ENCODE measurements around the gene RCE1. TPM values are rescaled to one million over a fixed set of nuclear protein-coding genes. Genes with fewer than 3 reads are reported as not detected.
A peak's percentile ranks its signal among the peaks of the same experiment; 100 is the strongest.

Gene RCE1
- total RNA-seq, 2 donors from 2014 or later: 26.8 to 37.9 TPM

GRCh38 chr11:66877588-66878385, 34.5 kb downstream of the RCE1 start:
- Mint-ChIP-seq H3K4me1 (ENCODE audit: low read depth in 2 of 2) (no peaks in the 10 kb centered on the region), H3K9me3 (no peaks in the 10 kb centered on the region), H3K27ac (no peak overlapping the region), H3K36me3 (no peaks in the 10 kb centered on the region), H3K4me3 (no peak overlapping the region), H3K27me3 (peaks cover 0 to 11% of the 10 kb centered on the region in 2 donors)
- ATAC-seq: no peak
- DNase-seq (ENCODE audit: low spot score): peak; percentile 42

GRCh38 chr11:66878474-66878873, 35.2 kb downstream of the RCE1 start:
- H3K27me3 Mint-ChIP-seq: peaks cover 0 to 11% of the 10 kb centered on the region in 2 donors
- no peaks in the 10 kb centered on the region for H3K36me3 Mint-ChIP-seq
- no peak overlapping the region for H3K4me3 Mint-ChIP-seq
- no peaks in the 10 kb centered on the region for H3K4me1 Mint-ChIP-seq (ENCODE audit: low read depth in 2 of 2)
- no peak for ATAC-seq
- H3K9me3 Mint-ChIP-seq: no peaks in the 10 kb centered on the region
- no peak overlapping the region for H3K27ac Mint-ChIP-seq
- DNase-seq (ENCODE audit: low spot score): peak; percentile 23

- Mint-ChIP-seq H3K27ac (no peak overlapping the region), H3K9me3 (no peaks in the 10 kb centered on the region), H3K27me3 (peaks cover 0 to 11% of the 10 kb centered on the region in 2 donors), H3K36me3 (no peaks in the 10 kb centered on the region), H3K4me1 (ENCODE audit: low read depth in 2 of 2) (no peaks in the 10 kb centered on the region), H3K4me3 (no peak overlapping the region)
- ATAC-seq (peak in 1 of 2 donors; percentile 3), DNase-seq (ENCODE audit: low spot score) (peak; percentile 52)
These were observed 35.8 kb downstream of the RCE1 start for GRCh38 chr11:66879000-66879399.

- peak; percentile 56 for DNase-seq (ENCODE audit: low spot score)
- H3K4me3 Mint-ChIP-seq: no peak overlapping the region
- no peaks in the 10 kb centered on the region for H3K4me1 Mint-ChIP-seq (ENCODE audit: low read depth in 2 of 2)
These were observed 36.3 kb downstream of the RCE1 start for GRCh38 chr11:66879583-66879982.

GRCh38 chr11:66879999-66880398, 36.8 kb downstream of the RCE1 start:
- no peak overlapping the region for H3K4me3 Mint-ChIP-seq
- no peaks in the 10 kb centered on the region for H3K9me3 Mint-ChIP-seq
- no peaks in the 10 kb centered on the region for H3K36me3 Mint-ChIP-seq
- H3K4me1 Mint-ChIP-seq (ENCODE audit: low read depth in 2 of 2): no peaks in the 10 kb centered on the region
- DNase-seq (ENCODE audit: low spot score) (no peak), ATAC-seq (no peak)
- H3K27me3 Mint-ChIP-seq: peaks cover 0 to 9% of the 10 kb centered on the region in 2 donors
- no peak overlapping the region for H3K27ac Mint-ChIP-seq

More at GRCh38 chr11:66879583-66879982, 36.3 kb downstream of the RCE1 start:
- H3K27ac Mint-ChIP-seq: no peak overlapping the region
- no peaks in the 10 kb centered on the region for H3K36me3 Mint-ChIP-seq
- H3K9me3 Mint-ChIP-seq: no peaks in the 10 kb centered on the region
- no peak for ATAC-seq
- peaks cover 0 to 11% of the 10 kb centered on the region in 2 donors for H3K27me3 Mint-ChIP-seq

- H3K27ac Mint-ChIP-seq: no peak overlapping the region
- peak; percentile 56 for DNase-seq (ENCODE audit: low spot score)
- H3K36me3 Mint-ChIP-seq: no peaks in the 10 kb centered on the region
- no peak for ATAC-seq
- no peak overlapping the region for H3K4me3 Mint-ChIP-seq
- H3K9me3 Mint-ChIP-seq: no peaks in the 10 kb centered on the region
- no peaks in the 10 kb centered on the region for H3K4me1 Mint-ChIP-seq (ENCODE audit: low read depth in 2 of 2)
- peaks cover 0 to 4% of the 10 kb centered on the region in 2 donors for H3K27me3 Mint-ChIP-seq
These were observed 37.5 kb downstream of the RCE1 start for GRCh38 chr11:66880496-66881450.

GRCh38 chr11:66881451-66881835, 38.2 kb downstream of the RCE1 start:
- Mint-ChIP-seq H3K27me3 (no peaks in the 10 kb centered on the region), H3K27ac (no peak overlapping the region), H3K4me1 (ENCODE audit: low read depth in 2 of 2) (no peaks in the 10 kb centered on the region), H3K36me3 (no peaks in the 10 kb centered on the region), H3K9me3 (no peaks in the 10 kb centered on the region), H3K4me3 (no peak overlapping the region)
- no peak for DNase-seq (ENCODE audit: low spot score)
- no peak for ATAC-seq

GRCh38 chr11:66881927-66882452, 38.7 kb downstream of the RCE1 start:
- Mint-ChIP-seq H3K9me3 (no peaks in the 10 kb centered on the region), H3K4me1 (ENCODE audit: low read depth in 2 of 2) (no peaks in the 10 kb centered on the region), H3K36me3 (no peaks in the 10 kb centered on the region), H3K4me3 (no peak overlapping the region), H3K27me3 (no peaks in the 10 kb centered on the region), H3K27ac (no peak overlapping the region)
- DNase-seq (ENCODE audit: low spot score) (no peak), ATAC-seq (no peak)

- no peaks in the 10 kb centered on the region for H3K27me3 Mint-ChIP-seq
- DNase-seq (ENCODE audit: low spot score) (peak; percentile 10), ATAC-seq (no peak)
- no peaks in the 10 kb centered on the region for H3K4me1 Mint-ChIP-seq (ENCODE audit: low read depth in 2 of 2)
- no peaks in the 10 kb centered on the region for H3K9me3 Mint-ChIP-seq
- H3K4me3 Mint-ChIP-seq: no peak overlapping the region
- H3K36me3 Mint-ChIP-seq: no peaks in the 10 kb centered on the region
- no peak overlapping the region for H3K27ac Mint-ChIP-seq
These were observed 39.3 kb downstream of the RCE1 start for GRCh38 chr11:66882561-66883015.

- H3K4me3 Mint-ChIP-seq: no peak overlapping the region
- peak; percentile 54 to 61 for ATAC-seq
- H3K27ac Mint-ChIP-seq: peak overlapping the region in 1 of 2 donors; percentile 47
- no peak for DNase-seq (ENCODE audit: low spot score)
- no peaks in the 10 kb centered on the region for H3K4me1 Mint-ChIP-seq (ENCODE audit: low read depth in 2 of 2)
- no peaks in the 10 kb centered on the region for H3K36me3 Mint-ChIP-seq
- no peaks in the 10 kb centered on the region for H3K27me3 Mint-ChIP-seq
- H3K9me3 Mint-ChIP-seq: no peaks in the 10 kb centered on the region
These were observed 40.0 kb downstream of the RCE1 start for GRCh38 chr11:66883016-66883965.

GRCh38 chr11:66884443-66884842, 41.2 kb downstream of the RCE1 start:
- Mint-ChIP-seq H3K4me3 (no peak overlapping the region), H3K36me3 (no peaks in the 10 kb centered on the region), H3K4me1 (ENCODE audit: low read depth in 2 of 2) (no peaks in the 10 kb centered on the region), H3K27ac (no peak overlapping the region), H3K27me3 (no peaks in the 10 kb centered on the region), H3K9me3 (no peaks in the 10 kb centered on the region)
- no peak for ATAC-seq
- no peak for DNase-seq (ENCODE audit: low spot score)

GRCh38 chr11:66885469-66885868, 42.2 kb downstream of the RCE1 start:
- Mint-ChIP-seq H3K27ac (no peak overlapping the region), H3K9me3 (no peaks in the 10 kb centered on the region), H3K27me3 (no peaks in the 10 kb centered on the region), H3K4me3 (no peak overlapping the region), H3K4me1 (ENCODE audit: low read depth in 2 of 2) (no peaks in the 10 kb centered on the region), H3K36me3 (no peaks in the 10 kb centered on the region)
- ATAC-seq (no peak), DNase-seq (ENCODE audit: low spot score) (no peak)

GRCh38 chr11:66885950-66886440, 42.8 kb downstream of the RCE1 start:
- Mint-ChIP-seq H3K4me1 (ENCODE audit: low read depth in 2 of 2) (no peaks in the 10 kb centered on the region), H3K4me3 (no peak overlapping the region), H3K27me3 (no peaks in the 10 kb centered on the region), H3K27ac (no peak overlapping the region), H3K9me3 (no peaks in the 10 kb centered on the region), H3K36me3 (no peaks in the 10 kb centered on the region)
- DNase-seq (ENCODE audit: low spot score) (no peak), ATAC-seq (no peak)
